Measurements from ENCODE around the gene CD80.

CD80 gene

GRCh38 chr3:119543147-119543546, 16.3 kb downstream of the CD80 start:
- DNase-seq: no peak

- DNase-seq: no peak
Measured at GRCh38 chr3:119542168-119542767, 17.1 kb downstream of the CD80 start.

- DNase-seq: no peak
Measured at GRCh38 chr3:119541547-119541946, 17.9 kb downstream of the CD80 start.

GRCh38 chr3:119538772-119539171, 20.6 kb downstream of the CD80 start:
- no peak for DNase-seq

GRCh38 chr3:119536757-119537156, 22.7 kb downstream of the CD80 start:
- DNase-seq: no peak

GRCh38 chr3:119534296-119534695, 25.1 kb downstream of the CD80 start:
- DNase-seq: no peak

GRCh38 chr3:119531151-119531550, 28.3 kb downstream of the CD80 start:
- DNase-seq: no peak

GRCh38 chr3:119530456-119530855, 29.0 kb downstream of the CD80 start:
- no peak for DNase-seq

GRCh38 chr3:119529883-119530282, 29.5 kb downstream of the CD80 start:
- no peak for DNase-seq

- no peak for DNase-seq
Measured at GRCh38 chr3:119527714-119528113, 31.7 kb downstream of the CD80 start.

GRCh38 chr3:119524931-119525662, 34.3 kb downstream of the CD80 start:
- no peak for DNase-seq

GRCh38 chr3:119518026-119518425, 41.4 kb downstream of the CD80 start:
- DNase-seq: no peak

GRCh38 chr3:119517112-119517511, 42.3 kb downstream of the CD80 start:
- DNase-seq: no peak

- no peak for DNase-seq
Measured at GRCh38 chr3:119514637-119515036, 44.8 kb downstream of the CD80 start.

- no peak for DNase-seq
Measured at GRCh38 chr3:119510690-119511089, 48.7 kb downstream of the CD80 start.

- peak in 1 of 2 donors; percentile 7 for DNase-seq
Measured at GRCh38 chr3:119508172-119508845, 51.1 kb downstream of the CD80 start.

- no peak for DNase-seq
Measured at GRCh38 chr3:119507404-119507803, 52.0 kb downstream of the CD80 start.

- DNase-seq: no peak
Measured at GRCh38 chr3:119506631-119507030, 52.8 kb downstream of the CD80 start.

- no peak for DNase-seq
Measured at GRCh38 chr3:119500901-119501300, 58.5 kb downstream of the CD80 start.

- DNase-seq: no peak
Measured at GRCh38 chr3:119500265-119500664, 59.1 kb downstream of the CD80 start.

GRCh38 chr3:119498186-119499011, 61.0 kb downstream of the CD80 start, which contains the start of gene TIMMDC1:
TIMMDC1 (plus strand) TSS chr3:119498547; CDS start chr3:119498734, 187 bp downstream.
- peak; percentile 97 for DNase-seq

- DNase-seq: no peak
Measured at GRCh38 chr3:119497820-119498185, 61.6 kb downstream of the CD80 start.

GRCh38 chr3:119494597-119494996, 64.8 kb downstream of the CD80 start:
- no peak for DNase-seq
